IPS DF 19.7 (cell line): ENCODE measurements around the gene MPZL1.

Source experiments
- DNase-seq: peaks from one replicate; pipeline ENCODE4 v3.0.0-alpha.2; 2013; ENCODE audit warnings: low read depth, low spot score

Gene MPZL1

DNA sequence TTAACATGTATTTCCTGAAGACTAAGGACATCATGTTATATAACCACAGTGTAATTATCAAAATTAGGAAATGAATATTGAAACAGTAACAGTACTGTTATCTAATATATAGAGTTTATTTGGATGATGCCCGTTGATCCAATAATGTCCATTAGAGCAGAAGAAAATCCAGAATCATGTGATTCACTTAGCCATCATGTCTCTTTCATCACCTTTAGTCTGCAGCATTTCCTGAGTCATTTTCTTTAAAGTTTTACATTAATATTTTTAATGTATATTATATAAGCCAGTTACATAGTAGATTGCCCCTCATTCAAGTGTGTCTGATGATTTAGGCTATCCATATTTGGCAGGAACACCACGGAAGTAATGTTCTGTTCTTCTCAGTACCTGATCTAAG, 28.9 kb downstream of the MPZL1 start:
- no peak for DNase-seq

DNA sequence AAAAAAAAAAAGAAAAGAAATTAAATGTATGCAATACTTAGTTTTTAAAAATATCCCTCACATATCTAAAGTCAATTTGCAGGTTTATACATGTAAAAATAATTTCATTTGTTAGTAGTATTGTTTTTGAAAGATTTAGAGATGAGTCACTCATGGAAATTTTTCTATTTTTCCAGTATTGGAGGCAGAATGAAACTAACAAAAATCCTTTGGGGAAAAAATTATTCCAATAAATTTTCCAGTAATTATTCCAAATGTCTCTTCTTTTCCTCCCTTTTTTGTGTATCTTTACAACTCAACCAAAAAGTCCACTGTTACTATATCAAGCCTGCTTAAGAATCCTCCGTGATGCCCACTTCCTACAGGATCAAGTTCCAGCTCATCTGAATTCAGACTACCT, 29.9 kb downstream of the MPZL1 start:
- no peak for DNase-seq

GRCh38 chr1:167752219-167752985, 30.6 kb downstream of the MPZL1 start:
- no peak for DNase-seq

- no peak for DNase-seq
Measured at GRCh38 chr1:167755654-167756053, 33.9 kb downstream of the MPZL1 start.

DNA sequence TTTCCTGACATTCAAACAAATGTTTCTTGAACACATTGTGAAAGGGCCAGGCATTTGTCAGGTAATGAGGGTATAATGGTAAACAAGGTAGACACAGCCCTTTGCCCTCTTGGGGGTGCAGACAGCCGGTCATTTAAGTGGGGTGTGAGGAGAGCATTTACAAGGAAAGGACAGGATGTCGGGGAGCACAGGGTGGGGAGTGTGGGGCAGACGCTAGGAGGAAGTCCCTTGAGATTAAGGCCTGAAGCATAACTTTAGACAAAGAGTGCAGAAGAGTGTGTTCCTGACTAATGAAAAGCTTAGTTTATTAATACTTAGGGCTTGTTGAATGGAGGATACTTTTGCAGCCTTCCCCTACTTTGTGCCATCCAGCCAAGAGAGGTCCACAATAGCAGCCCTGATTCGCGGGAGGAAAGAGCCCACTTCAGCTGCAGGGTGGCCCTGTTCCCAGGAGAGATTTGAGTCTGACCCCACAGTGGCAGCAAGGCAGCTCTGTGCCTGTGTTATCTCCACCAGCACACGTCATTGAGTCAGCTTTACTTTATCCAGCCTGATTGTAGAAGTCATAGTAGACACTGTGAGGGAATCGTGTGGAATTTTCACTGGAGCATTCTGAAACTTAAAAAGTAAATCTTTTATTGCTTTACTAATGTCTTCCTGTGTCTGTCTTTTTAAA, 35.1 kb downstream of the MPZL1 start:
- no peak for DNase-seq

- no peak for DNase-seq
Measured at GRCh38 chr1:167757433-167758309, 35.9 kb downstream of the MPZL1 start.

DNA sequence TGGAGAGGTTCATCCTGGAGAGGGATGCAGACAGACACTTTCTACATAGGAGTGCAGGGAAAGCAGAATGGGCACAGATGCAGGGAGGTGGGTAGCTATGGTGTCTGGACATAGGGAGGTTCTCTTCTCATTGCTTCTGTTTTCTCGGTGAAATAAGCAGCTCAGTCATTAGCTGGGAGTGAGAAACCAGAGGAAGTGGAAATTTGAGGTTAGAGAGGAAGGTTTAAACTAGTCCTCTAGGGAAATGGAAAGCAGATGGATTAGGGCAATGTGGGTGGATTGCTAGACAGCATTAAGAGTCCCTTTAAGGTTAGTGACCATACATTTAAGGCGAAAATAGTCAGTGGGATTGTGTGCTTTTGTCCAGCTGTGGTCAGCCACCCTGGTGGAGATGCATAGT, 39.6 kb downstream of the MPZL1 start:
- no peak for DNase-seq

DNA sequence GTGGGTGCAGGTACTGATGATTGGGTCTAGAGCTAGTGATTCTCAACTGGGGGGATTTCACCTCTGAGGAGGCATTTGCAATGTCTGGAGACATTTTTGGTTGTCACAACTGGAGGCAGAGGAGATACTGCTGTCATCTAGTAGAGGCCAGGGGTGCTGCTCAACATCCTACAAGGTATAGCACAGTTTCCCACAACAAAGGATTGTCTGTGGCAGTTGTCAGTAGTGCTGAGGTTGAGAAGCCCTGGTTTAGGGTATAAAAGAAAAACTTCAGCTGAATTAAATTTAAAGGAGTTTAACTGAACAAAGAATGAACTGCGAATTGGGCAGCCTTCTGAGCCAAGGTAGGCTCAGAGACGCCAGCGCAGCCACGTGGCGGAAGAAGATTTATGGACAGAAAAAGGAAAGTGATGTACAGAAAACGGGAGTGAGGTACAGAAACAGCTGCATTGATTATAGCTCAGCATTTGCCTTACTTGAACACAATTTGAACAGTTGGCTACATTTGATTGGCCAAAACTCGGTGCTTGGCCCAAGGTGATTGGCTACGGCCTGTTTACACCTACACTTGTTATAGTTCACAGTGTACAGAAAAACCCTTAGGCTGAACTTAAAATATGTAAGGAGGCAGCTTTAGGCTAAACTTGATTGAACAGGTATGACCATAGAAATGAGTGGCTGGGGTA, 40.4 kb downstream of the MPZL1 start:
- DNase-seq = no peak

DNA sequence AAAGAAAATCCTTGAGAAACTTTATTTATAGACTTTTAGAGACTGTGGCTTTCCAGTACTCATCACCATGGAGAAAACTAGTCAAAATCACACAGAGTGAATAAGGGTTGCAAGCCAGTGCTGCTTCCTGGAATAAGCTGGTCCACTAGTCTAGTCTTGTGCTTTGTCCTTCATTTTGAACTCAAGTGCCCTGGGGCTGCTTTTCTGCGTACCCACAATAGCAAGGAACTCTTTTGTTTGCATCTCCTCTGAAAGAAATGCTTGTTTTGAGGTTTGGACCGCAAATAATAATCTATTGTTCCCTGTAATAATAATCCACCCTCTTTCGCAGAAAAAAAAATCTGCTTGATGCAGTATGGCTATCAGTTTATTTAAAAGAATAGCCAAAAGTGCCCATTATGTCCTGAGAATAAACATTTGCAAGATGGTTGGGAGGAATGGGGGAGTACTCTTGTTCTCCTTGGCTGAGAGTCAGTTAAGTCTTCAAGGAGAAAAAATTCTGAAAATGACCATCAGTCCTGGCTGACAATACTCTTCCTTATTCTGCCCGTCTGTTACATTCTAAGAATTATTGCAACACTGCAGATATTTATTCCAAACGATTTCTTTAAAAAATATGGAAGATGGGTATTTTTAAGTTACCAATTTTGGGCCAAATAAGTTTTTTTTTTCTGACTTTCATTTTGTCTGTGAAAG, 41.9 kb downstream of the MPZL1 start:
- DNase-seq = no peak

GRCh38 chr1:167764458-167765330, 42.9 kb downstream of the MPZL1 start:
- no peak for DNase-seq

- no peak for DNase-seq
Measured at GRCh38 chr1:167765496-167765895, 43.7 kb downstream of the MPZL1 start.

GRCh38 chr1:167766538-167766937, 44.8 kb downstream of the MPZL1 start:
- DNase-seq = no peak

- no peak for DNase-seq
Measured at GRCh38 chr1:167767761-167768160, 46.0 kb downstream of the MPZL1 start.

GRCh38 chr1:167770127-167770526, 48.3 kb downstream of the MPZL1 start:
- no peak for DNase-seq

GRCh38 chr1:167772436-167772835, 50.7 kb downstream of the MPZL1 start:
- DNase-seq = no peak

DNA sequence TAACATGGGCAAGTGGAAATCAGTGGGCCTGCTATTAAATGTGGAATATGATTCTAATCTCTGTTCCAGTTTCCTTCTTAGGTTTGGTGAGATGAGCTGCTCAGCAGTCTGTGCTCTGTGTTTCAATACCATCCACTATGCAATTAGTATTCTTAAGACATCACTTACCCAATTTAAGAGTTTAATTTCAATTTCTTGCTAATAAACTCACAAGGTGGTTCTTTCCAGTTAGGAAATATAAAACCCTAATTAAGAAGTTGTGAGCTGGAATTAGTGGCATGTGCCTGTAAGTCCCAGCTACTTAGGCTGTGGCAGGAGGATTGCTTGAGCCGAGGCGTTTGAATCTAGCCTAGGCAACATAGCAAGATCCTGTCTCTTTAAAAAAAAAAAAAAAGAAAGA, 51.7 kb downstream of the MPZL1 start:
- no peak for DNase-seq

- DNase-seq = no peak
Measured at GRCh38 chr1:167774710-167775109, 52.9 kb downstream of the MPZL1 start.

- DNase-seq = no peak
Measured at GRCh38 chr1:167775178-167775577, 53.4 kb downstream of the MPZL1 start.

- DNase-seq = no peak
Measured at GRCh38 chr1:167776151-167776550, 54.4 kb downstream of the MPZL1 start.

DNA sequence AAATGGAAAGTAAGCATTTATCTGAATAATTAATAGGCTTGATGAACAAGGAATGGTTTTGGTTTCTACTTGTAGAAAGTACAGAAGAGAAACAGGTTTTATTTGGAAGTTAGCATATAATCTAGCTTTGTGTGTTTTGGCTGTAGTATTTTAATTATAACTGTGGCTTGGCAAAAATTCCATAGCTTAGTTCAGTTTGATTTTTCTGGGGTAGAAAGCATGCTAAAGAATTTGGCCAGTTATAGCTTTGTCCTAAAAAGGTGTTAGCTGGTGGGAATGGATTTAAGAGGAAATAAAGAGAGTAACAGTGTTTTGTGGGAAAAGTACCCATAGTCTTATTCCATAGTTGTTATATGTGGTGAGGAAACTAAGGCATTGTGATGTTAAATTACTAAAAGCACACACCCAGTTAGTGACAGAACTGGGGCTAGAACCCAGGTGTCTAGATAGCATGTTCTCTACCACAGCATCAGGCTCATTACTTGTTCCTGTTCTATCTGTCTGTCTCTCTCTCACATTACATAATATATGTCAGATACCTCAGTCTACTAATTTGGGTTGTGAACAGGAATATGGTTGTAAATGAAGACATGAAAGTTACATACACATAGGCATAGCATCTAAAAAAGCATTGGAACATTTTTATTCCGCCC, 55.0 kb downstream of the MPZL1 start:
- DNase-seq = no peak
